Tibial artery (tissue), 4 donors: ENCODE results near the gene ZFR.

ENCODE experiments used
- DNase-seq, 2 donors: peaks; one replicate each; pipeline ENCODE4 v3.0.0-alpha.2; 2019
- H3K27ac ChIP-seq, 2 donors: fragments of 200-600 bp; sonication (generic) in 1 of 2; 1 replicate in 1 of 2; 2 replicates in 1 of 2; pipeline ENCODE4 v1.5.1; 2018 to 2019; ENCODE audit warnings: mild to moderate bottlenecking in 1 of 2
- H3K27me3 ChIP-seq, 2 donors: fragments of 200-600 bp; sonication (generic) in 1 of 2; one replicate each; pipeline versions ENCODE4 v1.5.1 to v1.6.0; 2016 to 2019
- H3K36me3 ChIP-seq, 3 donors: fragments of 200-600 bp; sonication (generic) in 2 of 3; one replicate each; pipeline ENCODE4 v1.5.1; 2016 to 2019; ENCODE audit warnings: mild to moderate bottlenecking in 2 of 3
- H3K4me1 ChIP-seq, 4 donors: fragments of 200-600 bp; sonication (generic) in 2 of 4; 1 replicate in 3 of 4; 2 replicates in 1 of 4; pipeline ENCODE4 v1.5.1; 2016 to 2019
- H3K4me3 ChIP-seq, 2 donors: fragments of 200-600 bp; sonication (generic) in 1 of 2; 1 replicate in 1 of 2; 2 replicates in 1 of 2; pipeline ENCODE4 v1.5.1; 2018 to 2019; ENCODE audit warnings: mild to moderate bottlenecking in 2 of 2
- H3K9me3 ChIP-seq, 3 donors: fragments of 200-600 bp; sonication (generic) in 1 of 3; one replicate each; pipeline ENCODE4 v1.5.1; 2016 to 2019
- intact Hi-C: fragments of 100-400 bp; cut with DNase I; formaldehyde crosslinking; loops from one replicate; pipeline ENCODE4 v1.15.0; 2023; ENCODE audit warnings: low total_unique reads
- TF ChIP-seq, protein P1 (sequence below), 2 experiments: fragments of 200-600 bp in 1 of 2; fragments of 450-650 bp in 1 of 2; IDR thresholded peaks; one replicate each; pipeline ENCODE4 v1.5.1; 2017 to 2019; ENCODE audit warnings: antibody characterized with exemption in 2 of 2, mild to moderate bottlenecking in 1 of 2, moderate library complexity in 1 of 2

Gene ZFR

DNA sequence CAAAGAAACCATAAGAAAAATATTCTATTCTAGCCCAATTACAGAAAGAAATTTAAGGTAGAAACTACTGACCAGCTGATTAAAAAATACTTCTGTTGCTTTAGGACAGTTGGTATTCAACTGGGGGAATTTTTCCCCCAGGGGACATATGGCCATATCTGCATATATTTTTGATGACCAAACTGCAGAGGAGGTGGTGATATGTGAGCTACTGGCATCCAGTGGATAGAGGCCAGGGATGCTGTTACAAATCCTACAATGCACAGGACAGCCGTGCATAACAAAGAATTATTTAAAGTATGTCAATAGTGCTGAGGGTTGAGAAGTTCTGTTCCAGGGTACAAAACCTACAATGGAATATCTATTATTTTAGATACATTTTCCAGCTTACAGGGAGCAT is 24.0 kb downstream of the ZFR start:
- intact Hi-C loops = no loop called here
- no peak for DNase-seq
- H3K4me3 ChIP-seq = no peak overlapping the region
- H3K36me3 ChIP-seq = peaks cover 6 to 26% (median 18%) of the 10 kb centered on the region in 3 donors
- peaks cover 0 to 40% (median 24%) of the 10 kb centered on the region in 4 donors for H3K4me1 ChIP-seq
- H3K27ac ChIP-seq = no peak overlapping the region
- TF ChIP-seq, protein P1, sequence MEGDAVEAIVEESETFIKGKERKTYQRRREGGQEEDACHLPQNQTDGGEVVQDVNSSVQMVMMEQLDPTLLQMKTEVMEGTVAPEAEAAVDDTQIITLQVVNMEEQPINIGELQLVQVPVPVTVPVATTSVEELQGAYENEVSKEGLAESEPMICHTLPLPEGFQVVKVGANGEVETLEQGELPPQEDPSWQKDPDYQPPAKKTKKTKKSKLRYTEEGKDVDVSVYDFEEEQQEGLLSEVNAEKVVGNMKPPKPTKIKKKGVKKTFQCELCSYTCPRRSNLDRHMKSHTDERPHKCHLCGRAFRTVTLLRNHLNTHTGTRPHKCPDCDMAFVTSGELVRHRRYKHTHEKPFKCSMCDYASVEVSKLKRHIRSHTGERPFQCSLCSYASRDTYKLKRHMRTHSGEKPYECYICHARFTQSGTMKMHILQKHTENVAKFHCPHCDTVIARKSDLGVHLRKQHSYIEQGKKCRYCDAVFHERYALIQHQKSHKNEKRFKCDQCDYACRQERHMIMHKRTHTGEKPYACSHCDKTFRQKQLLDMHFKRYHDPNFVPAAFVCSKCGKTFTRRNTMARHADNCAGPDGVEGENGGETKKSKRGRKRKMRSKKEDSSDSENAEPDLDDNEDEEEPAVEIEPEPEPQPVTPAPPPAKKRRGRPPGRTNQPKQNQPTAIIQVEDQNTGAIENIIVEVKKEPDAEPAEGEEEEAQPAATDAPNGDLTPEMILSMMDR (IDR thresholded peaks at IDR 0.05) = no peak
- no peaks in the 10 kb centered on the region for H3K9me3 ChIP-seq
- H3K27me3 ChIP-seq = no peaks in the 10 kb centered on the region

DNA sequence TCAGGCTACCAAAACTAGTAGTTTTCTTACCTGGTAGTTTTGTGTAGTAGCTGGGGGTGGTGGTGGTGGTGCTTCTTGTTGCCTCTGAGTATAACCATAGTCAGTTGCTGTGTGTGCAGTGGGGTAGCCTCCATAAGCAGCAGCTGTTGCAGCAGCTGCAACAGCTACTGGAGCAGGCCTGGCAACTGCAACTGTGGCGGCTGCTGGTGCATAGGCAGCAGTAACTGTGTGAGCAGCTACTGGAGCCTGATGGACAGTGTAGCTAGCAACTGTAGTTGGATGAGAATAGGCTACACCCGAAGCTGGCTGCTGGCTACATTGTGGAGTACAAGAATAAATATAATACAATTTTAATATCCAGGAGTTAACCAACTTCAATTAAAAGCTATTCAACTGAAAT is 24.7 kb downstream of the ZFR start:
- Histone ChIP-seq H3K27me3 (no peaks in the 10 kb centered on the region), H3K9me3 (no peaks in the 10 kb centered on the region), H3K4me1 (peaks cover 0 to 40% (median 24%) of the 10 kb centered on the region in 4 donors), H3K4me3 (no peak overlapping the region), H3K36me3 (peaks cover 9 to 29% (median 24%) of the 10 kb centered on the region in 3 donors), H3K27ac (no peak overlapping the region)
- no peak for DNase-seq
- intact Hi-C loops = no loop called here
- TF ChIP-seq, protein P1 (IDR thresholded peaks at IDR 0.05) = no peak

DNA sequence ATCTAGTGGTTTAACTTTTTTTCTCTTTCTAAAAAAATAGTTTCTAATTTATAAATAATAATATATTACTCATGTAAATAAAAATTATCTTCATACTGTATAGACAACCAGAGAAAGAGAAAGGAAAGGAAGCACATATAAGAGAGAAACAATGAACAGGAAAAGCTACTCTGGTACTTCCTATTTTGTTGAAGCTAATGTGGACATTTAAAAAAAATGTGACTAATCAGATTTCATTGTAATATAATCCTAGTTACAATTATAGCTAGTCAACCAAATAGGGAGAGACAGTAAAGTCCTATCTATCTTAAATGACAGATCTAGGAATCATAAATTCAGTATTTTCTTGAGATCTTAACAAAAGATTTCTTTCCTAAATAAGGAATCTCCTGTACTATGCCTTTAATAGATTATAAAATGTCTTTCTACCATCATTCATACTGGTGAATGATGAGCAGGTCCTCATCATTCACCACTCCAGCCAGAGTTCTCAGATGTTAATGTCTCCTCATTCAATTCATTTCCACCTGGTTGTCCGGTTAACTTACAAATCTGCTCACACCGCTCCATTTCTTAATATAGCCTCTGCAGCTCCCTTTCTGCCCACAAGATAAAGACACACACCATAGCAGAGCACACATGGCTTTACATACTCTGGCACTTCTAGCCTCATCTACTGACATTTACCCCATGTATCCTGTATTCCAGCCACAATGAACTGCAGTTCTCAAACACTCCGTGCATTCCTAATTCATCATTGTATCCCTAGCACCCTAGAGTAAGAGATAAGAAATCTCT is 30.9 kb downstream of the ZFR start:
- Histone ChIP-seq H3K27ac (no peak overlapping the region), H3K36me3 (peaks cover 36 to 63% (median 38%) of the 10 kb centered on the region in 3 donors)

DNA sequence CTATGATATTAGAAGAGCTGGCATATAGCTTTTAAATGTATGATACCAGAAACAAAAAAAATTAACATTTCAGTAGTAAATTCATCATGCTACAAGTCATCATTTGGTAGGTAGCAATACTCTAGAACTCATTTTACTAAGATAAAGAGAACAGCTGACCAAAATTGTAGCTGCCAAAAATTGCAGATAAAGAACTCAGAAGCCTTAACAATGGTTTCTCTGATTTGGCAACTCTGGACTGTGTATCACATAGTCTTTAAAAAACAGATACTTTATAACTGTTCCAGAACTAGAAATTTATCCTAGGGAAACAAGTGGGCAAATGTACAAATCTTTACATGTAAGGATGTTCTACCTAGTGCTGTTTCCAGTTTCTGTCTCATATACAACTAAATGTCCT is 33.9 kb downstream of the ZFR start:
- Histone ChIP-seq H3K4me1 (peaks cover 0 to 3% (median 0%) of the 10 kb centered on the region in 4 donors), H3K27ac (no peak overlapping the region), H3K4me3 (no peak overlapping the region), H3K9me3 (no peaks in the 10 kb centered on the region), H3K36me3 (peaks cover 30 to 70% (median 51%) of the 10 kb centered on the region in 3 donors), H3K27me3 (no peaks in the 10 kb centered on the region)
- TF ChIP-seq, protein P1 (IDR thresholded peaks at IDR 0.05) = no peak
- intact Hi-C loops = no loop called here
- no peak for DNase-seq

More for the DNA sequence above, 30.9 kb downstream of the ZFR start:
- H3K4me3 ChIP-seq = no peak overlapping the region
- H3K27me3 ChIP-seq = no peaks in the 10 kb centered on the region
- H3K4me1 ChIP-seq = no peaks in the 10 kb centered on the region
- TF ChIP-seq, protein P1 (IDR thresholded peaks at IDR 0.05) = no peak
- intact Hi-C loops = no loop called here
- no peak for DNase-seq
- H3K9me3 ChIP-seq = no peaks in the 10 kb centered on the region

DNA sequence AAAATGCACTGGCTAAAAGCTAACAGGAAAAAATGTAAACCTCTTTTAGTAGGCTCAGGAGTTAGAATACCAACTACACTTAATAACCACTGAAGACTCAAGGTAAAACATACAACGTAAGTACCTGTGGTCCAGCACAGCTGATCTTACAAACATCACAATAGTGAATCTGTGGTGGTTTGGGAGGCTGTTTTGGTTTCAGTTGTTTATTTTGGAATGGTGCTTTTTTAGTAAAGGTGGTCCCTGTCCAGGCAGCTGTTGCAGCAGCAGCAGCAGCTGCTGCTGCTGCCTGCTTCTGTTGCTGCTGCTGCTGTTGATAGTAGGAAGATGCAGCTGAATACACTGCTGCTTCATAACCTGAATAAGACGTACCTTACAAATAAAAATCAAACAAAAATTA is 37.9 kb downstream of the ZFR start:
- no peak overlapping the region for H3K4me3 ChIP-seq
- intact Hi-C loops = no loop called here
- DNase-seq = no peak
- peaks cover 52 to 89% (median 68%) of the 10 kb centered on the region in 3 donors for H3K36me3 ChIP-seq
- no peaks in the 10 kb centered on the region for H3K27me3 ChIP-seq
- no peaks in the 10 kb centered on the region for H3K9me3 ChIP-seq
- H3K27ac ChIP-seq = no peak overlapping the region
- TF ChIP-seq, protein P1 (IDR thresholded peaks at IDR 0.05) = no peak
- peaks cover 0 to 3% (median 0%) of the 10 kb centered on the region in 4 donors for H3K4me1 ChIP-seq
